NAMALWA (cell line): ENCODE measurements around the gene EDA2R.
A peak's percentile ranks its signal among the peaks of the same experiment; 100 is the strongest.

ENCODE experiments used
- DNase-seq: peaks from one replicate; pipeline ENCODE4 v3.0.0-alpha.2; 2015; ENCODE audit warnings: low spot score

The EDA2R gene, protein sequence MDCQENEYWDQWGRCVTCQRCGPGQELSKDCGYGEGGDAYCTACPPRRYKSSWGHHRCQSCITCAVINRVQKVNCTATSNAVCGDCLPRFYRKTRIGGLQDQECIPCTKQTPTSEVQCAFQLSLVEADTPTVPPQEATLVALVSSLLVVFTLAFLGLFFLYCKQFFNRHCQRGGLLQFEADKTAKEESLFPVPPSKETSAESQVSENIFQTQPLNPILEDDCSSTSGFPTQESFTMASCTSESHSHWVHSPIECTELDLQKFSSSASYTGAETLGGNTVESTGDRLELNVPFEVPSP

DNA sequence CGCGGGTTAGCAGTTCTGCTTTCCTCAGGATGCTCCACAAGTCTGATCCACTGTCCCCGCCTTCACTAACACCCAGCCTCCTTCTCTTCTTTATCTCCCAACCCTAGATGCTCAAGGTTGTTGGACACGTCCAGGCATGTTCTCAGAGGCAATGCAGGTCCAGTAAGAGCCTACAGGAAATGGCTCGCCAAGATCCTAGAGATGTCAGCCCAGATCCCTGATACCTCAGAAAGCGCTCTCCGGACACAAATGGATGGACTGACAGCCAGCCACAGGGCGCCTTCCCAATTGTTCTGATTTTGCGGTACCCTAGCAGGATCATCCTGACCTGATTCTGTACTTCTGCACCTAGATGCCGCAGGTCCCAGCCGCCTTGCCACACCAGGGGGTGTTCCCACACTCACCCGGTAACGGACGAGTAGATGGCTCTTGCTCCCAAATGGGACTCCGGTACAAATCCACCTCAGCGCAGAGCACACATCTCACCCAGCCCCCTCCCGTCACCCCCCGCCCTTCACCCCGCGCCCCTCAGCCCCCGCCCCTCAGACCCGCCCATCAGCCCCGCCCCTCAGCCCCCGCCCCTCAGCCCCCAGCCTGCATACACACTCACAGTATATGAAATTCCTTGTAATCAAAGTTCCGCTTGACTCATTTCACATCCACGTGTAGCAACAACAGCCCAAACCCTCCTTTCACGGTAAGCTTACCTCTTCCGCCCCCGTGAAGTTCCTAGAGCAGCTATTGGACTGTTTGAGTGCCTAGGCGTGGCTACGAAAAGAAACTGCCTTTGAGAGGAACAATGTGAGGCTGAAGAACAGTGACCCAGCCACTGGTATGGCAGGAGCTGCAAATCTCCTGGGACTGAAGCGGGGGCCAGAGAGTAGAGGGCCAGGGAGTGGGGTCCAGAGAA lies at the start of gene EDA2R:
TSS of gene EDA2R (minus strand) at position 488 of the 910 bp plus-strand sequence. CDS start 23,058 bp downstream, outside the sequence.
- DNase-seq: peak; percentile 48

DNA sequence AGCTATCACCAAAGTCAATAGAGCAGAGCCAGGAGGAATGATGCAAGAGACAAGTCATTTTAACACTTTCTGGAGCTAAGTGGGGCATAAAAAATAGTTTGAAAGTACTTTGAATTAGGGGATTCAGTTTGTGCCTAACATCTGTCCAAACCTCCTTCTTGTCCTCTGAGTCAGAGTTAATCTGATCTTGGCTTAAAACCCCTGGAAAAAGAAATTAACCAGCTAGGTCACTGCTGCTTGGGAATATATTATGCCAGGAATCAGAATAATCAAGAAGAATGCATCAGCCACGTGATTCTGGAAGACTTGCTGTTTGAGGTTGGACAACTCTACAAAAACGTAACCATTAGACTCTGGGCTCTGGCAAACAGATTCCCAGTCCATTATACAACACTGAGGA lies 45.3 kb upstream of the EDA2R start:
- DNase-seq: no peak

DNA sequence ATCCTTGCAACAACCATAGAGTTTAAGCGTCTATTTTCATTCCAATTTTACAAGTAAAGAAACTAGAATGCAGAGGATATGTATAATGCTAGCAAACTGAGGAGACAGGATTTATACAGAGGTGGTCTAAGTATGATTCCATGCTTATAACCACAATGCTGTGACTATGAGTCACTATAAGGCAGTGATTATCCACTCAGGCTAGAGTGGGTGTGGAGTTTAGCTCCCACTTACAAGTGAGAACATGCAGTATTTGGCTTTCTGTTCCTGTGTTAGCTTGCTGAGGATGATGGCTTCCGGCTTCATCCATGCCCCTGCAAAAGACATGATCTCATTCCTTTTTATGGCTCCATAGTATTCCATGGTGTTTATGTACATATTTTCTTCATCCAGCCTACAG lies 41.6 kb upstream of the EDA2R start:
- DNase-seq: no peak

DNA sequence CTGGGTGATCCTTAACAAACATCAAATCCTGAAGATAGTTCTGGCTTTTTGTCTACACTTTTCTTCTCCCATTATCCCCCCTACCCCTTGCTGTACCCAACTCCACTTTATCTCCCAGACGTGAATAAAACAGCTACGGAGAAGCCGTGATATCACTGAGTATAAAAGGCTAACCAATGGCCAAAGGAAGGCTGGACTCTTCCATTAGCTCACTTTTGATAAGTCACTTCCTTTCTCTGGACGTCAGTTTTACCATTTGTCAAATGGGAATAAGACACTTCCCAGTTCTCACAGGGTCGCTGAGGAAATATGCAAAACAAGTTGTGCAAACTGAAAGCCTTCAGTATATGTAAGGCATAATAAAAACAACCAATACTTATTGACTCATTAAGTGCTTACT lies 38.6 kb upstream of the EDA2R start:
- no peak for DNase-seq

DNA sequence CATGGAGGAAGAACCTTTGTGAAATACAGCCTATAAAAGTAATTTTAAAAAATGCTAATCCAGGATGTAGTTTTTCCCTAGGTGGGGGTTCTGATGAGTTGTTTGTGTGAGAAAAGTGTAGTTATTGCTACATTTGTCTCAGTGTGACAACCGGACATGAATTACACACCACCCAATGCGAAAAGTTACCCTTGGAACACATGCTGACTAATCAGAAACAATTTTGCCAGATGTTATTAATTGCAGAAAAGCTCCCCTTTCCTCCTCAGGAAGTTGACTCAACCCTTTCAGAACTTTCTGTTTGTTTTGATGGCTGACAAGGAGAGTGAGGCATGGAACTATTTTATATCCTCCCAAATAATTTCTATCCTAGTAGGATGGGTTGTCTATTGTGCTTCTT lies 38.1 kb upstream of the EDA2R start:
- no peak for DNase-seq

DNA sequence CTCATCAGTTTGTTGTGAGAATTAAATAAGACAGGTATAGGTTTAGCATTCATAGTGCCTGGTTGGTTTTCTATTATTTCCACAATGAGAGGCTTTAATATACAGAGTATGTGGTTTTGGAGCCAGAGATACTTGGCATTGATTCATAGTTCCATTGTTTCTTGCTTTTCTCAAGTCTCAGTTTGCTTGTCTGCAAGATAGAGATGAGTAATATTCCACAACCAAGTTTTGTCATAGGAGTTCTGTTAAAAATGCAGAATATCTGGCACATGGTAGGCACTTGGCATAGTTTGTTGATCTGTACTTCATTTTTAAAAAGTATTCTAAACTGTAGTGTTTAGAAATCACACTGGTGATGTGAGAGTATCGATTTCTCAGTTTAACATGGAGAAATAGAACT lies 37.5 kb upstream of the EDA2R start:
- DNase-seq: no peak

DNA sequence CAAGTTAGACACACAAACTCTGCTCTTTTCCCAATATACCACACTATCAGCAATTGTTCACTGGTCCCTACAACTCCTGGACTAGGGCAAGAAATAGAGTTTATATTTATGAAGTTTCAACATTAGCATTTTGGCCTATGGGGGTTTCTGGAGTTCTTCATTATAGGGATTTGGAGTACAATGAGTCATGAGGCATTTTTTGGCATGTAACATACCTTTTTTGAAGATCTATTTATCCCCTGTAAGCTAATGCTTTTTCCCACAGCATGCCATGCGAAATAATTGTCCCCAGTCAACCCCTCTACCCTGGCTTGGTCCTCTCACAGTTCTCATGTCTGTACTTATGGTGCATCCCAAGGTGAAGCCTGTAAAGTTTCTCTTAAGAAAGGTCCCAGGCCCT lies 36.7 kb upstream of the EDA2R start:
- DNase-seq: no peak

DNA sequence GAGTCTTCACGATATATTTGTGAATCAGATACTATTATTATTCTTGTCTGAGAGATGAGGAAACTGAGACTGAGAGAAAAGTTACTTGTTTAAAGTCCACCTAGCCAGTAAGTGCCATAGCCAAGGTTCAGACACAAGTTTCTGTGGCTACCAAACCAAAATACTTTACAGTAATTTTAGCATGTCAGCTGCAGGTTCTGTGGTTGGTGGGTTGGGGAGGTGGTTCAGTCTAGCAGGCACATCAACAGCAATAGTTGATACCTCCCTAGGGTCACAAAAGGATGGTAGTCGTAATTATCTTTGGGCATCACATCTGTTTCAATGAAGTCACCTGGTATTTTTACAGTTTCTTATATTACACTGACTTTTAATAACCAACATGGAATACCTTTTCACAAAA lies 35.6 kb upstream of the EDA2R start:
- no peak for DNase-seq

DNA sequence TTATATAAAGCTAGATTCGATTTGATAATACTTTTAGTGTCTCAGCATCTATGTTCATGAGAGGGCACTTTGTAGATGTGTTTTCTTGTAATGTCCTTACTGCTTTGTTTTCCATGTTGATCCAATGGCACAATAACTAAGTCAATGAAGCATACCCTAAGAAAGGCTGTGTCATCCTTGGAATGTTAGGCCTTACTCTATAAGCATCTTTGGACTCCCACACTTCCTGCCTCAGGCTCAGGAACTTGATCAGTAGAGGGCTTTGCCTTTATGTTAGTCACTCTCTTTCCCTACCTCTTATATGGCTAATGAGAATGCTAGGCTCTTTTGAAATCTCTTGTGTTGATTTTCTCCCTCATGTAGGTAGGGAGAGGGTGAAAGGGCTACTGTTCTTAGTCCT lies 33.2 kb upstream of the EDA2R start:
- DNase-seq: no peak

DNA sequence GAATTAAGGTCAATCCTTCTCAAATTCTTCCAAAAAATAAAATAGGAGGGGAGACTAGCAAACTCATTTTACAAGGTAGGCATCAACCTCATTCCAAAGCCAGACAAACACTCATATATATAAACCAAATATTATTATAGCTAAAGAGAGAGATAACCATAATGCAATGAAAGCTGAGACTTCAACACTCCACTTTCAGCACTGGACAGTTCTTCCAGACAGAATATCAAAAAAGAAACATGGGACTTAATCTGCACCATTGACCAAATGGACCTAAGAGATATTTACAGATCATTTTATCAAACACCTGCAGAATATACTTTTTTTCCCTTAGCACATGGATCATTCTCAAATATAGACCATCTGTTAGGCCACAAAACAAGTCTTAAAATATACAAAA lies 15.5 kb upstream of the EDA2R start:
- DNase-seq: no peak

DNA sequence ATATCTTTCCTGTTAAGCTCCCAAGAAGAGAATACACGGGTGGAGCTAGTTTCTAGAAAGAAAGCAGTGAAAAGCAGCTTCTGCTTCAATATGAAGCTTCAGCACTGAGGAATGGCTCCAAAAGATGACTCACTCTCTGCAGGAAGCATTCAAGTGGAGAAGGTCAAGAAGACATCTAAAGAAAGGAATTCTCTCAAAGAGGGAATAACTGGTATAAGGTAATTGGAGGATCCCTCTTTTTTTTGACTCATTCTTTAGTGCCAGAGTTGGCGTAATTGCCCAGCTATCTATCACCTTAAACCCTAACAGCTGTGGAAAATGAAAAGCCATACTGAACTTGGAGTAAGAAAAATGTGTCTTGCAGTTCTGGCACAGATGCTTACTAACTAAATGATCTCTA lies 3.5 kb downstream of the EDA2R start:
- DNase-seq: no peak

DNA sequence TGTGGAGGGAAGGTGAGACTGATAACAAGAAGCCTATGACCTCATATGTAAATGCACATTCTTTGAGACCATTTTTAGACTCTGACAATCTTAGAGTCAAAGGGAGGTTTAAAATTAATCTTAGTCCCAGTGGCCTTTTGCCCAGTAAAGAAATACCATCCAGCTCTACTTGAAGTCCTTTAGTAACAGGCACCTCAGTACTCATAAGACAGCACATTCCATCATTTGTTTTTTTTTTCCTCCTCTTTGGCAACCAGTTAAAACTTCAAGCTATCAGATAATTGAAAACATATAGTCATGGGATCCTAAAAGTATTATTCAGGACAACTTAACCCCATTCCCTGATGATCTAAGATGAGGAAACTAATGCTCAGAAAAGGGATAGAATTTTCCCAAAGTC lies 4.6 kb downstream of the EDA2R start:
- no peak for DNase-seq

DNA sequence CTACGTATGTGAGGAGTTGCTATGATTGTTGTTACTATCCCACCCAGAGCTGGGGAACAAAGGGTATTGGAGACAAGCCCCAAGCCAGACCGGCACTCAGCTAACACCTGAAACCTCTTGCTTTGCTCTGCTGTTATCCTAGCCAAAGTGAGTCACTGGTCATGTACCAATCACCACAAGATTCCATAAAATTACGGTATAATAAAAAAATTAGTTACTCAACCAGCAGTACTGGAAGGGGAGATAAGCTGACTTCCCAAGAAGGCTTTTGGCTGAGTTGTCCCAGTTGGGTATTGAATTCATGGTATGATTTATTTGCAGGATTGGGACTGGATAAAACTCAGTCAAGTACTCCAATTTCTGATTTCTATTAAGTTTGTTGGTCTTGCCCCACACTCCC lies 5.3 kb downstream of the EDA2R start:
- DNase-seq: no peak

DNA sequence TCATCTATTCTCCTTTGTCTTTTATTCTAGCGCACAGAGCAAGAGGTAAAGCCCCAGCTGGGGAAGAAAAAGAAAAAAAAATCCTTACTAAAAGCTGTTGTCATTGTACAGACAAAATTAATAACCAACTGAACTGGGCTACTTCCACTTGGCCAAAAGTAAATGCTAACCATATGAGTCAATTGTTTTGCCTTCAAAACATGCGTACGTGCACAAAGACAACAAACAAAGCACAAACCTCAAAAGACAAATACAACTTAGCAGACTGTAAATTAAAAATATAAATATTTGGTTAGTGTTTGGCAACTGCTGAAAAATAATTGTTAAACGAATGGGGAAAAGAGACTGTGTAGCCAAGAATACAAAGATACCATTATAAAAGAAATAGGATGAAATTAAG lies 5.9 kb downstream of the EDA2R start:
- no peak for DNase-seq

DNA sequence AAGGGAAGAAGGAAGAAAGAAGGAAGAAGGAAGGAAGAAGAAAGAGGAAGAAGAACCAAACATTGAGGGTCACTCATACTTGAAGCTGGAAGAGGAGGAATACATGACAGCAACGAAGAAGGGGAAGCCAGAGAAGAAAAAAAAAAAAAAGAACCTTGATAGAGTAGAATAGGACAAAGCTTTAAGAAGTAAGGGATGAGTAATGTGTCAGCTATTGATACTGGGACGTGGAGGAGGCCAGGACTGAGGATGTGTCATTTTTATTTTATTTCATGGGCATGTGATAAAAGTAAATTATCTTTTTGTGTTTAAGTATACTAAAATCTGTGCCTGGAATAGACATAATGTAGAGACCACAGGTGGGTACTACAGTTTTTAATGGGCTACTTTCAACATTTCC lies 6.4 kb downstream of the EDA2R start:
- DNase-seq: no peak

DNA sequence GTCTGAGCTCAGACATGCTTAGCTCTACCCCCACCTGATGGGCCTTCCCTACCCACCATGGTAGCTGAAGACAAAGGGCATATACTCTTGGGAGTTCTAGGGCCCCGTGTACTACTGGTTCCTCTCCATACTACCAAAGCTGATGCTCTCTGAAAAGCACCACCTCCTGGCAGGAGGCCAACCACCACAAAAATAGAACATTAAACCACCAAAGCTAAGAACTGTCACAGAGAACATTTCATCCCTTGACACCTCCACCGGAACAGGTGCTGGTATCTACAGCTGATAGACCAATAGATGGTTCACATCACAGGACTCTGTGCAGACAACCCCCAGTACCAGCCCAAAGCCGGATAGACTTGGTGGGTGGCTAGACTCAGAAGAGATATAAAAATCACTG lies 13.4 kb downstream of the EDA2R start:
- DNase-seq: no peak

DNA sequence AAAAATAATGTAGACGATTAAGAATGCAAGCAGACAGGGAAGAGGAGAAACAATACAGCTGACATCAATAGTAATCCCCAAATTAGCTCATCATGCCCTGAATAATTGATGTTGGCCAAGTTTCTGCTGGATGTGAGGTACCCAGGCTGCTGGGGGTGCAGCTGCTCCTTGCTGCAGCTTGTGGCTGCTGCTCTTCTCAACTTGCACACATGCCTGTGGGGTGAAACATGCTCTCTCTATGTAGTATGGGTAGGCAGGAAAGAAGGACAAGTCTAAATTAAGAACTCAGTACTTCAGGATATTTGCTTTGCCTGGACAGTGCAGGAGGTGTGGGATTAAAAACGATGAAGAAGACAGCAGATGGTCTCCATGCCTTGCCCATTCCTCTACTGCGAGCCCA lies 16.7 kb downstream of the EDA2R start:
- no peak for DNase-seq

DNA sequence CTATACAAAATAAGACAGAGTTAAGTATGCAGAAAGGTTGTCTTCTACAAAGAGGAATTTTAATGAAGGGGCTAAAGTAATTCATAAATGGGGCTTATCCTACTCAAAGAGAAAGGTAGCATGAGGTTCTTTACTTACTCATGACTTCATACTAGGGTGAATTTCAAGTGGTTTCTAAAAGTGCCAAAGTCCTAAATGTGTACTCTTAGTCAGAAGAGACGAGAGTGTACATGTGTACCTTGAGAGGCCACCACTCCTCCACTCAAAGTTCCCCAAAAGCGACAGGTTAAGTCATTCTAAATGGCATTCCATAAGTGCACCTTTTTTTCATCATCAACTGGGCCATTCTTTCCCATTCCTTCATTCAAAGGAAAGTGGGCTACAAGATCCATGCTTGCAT lies 21.9 kb downstream of the EDA2R start:
- DNase-seq: no peak

DNA sequence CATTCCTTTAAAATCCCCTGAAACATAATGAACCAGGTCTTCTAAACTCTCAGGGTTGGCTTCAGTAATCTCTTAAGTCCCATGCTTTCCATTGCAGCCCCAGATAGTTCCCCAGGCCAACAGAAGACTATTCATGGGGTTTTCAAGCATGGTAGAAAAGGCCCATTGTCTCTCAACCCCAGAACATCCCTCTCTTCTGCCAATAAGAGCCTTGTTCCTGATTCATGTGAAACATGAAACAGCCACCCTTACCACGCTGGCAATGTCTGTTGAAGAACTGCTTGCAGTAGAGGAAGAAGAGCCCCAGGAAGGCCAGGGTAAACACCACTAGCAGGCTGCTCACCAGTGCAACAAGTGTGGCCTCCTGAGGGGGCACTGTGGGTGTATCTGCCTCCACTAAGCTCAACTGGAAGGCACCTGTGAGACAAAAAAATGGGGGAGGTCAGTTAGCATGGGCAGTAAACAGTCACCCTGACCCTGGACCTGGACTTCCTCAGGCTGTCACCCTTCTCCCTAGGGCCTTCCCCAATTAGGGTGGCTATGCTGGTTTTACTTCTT lies 36.4 kb downstream of the EDA2R start:
- DNase-seq: no peak

DNA sequence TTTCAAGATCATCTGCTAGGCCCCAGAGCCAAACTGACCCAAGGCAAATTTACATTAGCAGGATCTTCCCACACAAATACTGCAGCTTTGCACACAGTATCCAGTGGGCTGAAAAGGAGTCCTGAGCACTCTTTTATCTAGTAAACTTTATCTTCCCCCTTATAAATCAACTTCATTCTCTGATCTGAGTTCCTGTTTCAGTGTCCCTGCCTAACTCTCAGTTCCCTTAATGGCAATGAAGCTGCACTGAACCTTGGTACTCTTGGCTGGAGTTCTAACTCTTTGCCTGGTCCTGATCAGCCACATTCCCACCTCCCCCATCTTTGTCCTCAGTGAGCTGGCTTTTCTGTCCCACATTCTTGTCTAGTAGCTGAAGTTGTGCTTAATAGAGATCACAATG lies 37.4 kb downstream of the EDA2R start:
- no peak for DNase-seq

DNA sequence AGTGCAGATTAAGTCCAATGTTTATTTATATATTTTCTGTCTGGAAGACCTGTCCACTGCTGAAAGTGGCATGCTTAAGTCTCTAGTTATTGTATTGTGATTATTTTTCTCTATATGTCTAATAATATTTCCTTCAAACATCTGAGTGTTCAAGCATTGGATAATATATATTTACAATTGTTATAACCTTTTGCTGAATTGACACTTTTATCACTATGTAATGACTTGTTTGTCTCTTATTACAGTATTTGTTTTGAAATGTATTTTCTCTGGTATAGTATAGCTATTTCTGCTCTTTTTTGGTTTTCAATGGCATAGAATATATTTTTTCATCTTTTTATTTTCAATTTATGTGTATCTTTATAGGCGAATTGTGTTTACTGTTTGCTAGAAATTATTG lies 59.7 kb downstream of the EDA2R start:
- no peak for DNase-seq

DNA sequence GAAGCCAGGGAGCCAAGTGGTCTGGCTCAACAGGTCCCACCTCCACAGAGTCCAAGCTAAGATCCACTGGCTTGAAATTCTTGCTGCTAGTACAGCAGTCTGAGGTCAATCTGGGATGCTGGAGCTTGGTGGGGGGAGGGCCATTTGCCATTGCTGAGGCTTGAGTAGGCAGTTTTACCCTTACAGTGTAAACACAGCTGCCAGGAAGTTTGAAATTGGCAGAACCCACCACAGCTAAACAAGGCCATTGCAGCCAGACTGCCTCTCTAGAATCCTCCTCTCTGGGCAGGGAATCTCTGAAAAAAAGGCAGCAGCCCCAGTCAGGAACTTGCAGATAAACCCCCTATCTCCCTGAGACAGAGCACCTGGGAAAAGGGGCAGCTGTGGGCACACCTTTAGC lies 84.9 kb downstream of the EDA2R start:
- DNase-seq: no peak

DNA sequence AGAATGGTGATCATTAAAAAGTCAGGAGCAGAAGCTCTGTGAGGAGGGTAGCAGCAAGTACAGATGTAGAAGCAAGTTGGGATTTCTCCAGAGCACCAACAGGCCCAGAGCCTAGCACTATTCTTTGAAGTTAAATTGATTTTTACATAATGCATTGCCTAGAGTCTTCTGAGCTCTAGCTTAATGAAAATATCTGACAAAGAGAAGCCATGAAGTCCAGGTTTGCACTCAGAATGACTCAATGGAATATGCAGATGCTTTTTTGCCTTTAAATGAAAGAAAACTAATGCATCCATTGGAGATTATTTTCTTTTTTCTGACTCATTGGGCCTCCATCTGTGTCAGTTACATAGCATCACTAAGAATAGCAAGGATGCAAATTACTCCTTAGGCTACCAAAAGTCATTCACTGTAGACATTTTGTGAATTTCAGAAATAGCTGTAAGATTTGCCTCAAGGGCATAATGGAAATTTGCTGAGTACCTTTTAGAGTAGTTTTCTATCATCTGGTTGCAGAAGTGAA lies 91.0 kb downstream of the EDA2R start:
- no peak for DNase-seq
